ENCODE data around the gene ITPRIPL2. TPM values are rescaled to one million over a fixed set of nuclear protein-coding genes. Genes with fewer than 3 reads are reported as not detected.

ITPRIPL2 gene
- total RNA-seq, 2 experiments from 2014 or later: not detected

DNA sequence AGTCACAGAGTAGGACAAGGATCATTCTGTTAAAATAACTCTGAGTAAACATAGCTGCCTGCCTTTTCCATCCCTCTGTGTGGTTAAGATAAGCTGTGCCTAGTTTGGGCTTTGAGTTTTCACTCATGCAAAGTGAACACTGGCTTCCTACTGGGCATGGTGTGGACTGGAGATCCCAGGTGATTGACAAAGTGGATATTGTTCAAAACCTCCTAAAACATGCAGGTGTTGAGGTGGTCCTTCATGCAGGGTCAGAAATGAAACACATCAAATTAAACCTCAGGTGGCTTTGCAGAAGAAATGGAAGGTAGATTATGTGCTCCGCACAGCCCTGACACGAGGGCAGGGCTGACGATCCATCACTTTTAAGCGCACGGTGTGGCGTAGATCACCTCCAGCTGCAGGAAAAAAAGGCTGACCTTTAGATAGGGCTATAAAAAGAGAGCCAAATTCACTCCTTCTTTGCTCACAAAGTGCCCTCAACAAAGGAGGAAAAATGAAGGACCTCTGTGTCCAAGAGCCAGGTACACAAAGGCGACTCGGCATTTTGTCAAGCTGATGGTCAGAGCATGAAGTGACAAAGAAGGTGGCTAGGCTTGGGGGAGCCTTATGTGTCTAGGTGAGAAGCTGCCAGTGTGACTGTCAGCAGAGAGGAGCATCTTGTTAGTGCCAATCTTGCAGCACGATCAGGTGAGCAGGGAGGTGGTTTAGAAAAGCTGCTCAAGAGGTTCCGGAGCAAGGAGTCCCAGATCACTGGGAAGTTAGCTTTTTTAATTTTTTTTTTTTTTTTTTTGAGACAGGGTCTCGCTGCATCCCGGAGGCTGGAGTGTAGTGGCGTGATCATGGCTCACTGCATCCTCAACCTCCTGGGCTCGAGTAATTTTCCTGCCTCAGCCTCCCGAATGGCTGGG is 19.9 kb upstream of the ITPRIPL2 start:
- Histone ChIP-seq H3K9me3 (ENCODE audit: low read length) (peaks cover 25% of the 10 kb centered on the region; the same call in 1 of the 2 replicates), H3K4me2 (ENCODE audit: low read length) (no peak overlapping the region), H2AFZ (ENCODE audit: low read length) (no peak overlapping the region), H3K4me1 (ENCODE audit: insufficient read depth, low read length, poor library complexity, severe bottlenecking) (peaks cover 8% of the 10 kb centered on the region), H3K4me3 (ENCODE audit: low read depth, low read length, poor library complexity, severe bottlenecking) (no peak overlapping the region), H4K20me1 (ENCODE audit: insufficient read depth, low read length) (no peaks in the 10 kb centered on the region), H3K27ac (ENCODE audit: low read depth, low read length, poor library complexity, severe bottlenecking) (no peak overlapping the region), H3K79me2 (ENCODE audit: insufficient read depth, low read depth, low read length) (no peaks in the 10 kb centered on the region), H3K36me3 (ENCODE audit: insufficient read depth, low read length) (no peaks in the 10 kb centered on the region), H3K9me2 (ENCODE audit: insufficient read depth, low read length) (no peaks in the 10 kb centered on the region)
- no peak for DNase-seq (ENCODE audit: low spot score)
- intact Hi-C loops (cut with micrococcal nuclease; ENCODE audit: unreplicated experiment): no loop called here
- ChIA-PET CTCF (ENCODE audit: unreplicated experiment) (no interaction called here), POLR2A (interaction anchor here (0.6 to 1.6 kb wide), 5 partner anchors 9 to 847 kb away, joined by 3 to 8 read pairs (median 3); no protein-coding TSS in a partner anchor)
- TF ChIP-seq, protein P1, sequence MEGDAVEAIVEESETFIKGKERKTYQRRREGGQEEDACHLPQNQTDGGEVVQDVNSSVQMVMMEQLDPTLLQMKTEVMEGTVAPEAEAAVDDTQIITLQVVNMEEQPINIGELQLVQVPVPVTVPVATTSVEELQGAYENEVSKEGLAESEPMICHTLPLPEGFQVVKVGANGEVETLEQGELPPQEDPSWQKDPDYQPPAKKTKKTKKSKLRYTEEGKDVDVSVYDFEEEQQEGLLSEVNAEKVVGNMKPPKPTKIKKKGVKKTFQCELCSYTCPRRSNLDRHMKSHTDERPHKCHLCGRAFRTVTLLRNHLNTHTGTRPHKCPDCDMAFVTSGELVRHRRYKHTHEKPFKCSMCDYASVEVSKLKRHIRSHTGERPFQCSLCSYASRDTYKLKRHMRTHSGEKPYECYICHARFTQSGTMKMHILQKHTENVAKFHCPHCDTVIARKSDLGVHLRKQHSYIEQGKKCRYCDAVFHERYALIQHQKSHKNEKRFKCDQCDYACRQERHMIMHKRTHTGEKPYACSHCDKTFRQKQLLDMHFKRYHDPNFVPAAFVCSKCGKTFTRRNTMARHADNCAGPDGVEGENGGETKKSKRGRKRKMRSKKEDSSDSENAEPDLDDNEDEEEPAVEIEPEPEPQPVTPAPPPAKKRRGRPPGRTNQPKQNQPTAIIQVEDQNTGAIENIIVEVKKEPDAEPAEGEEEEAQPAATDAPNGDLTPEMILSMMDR (conservative IDR thresholded peaks at IDR 0.05; ENCODE audit: low read length): no peak
- no peak for TF ChIP-seq EZH2phosphoT487 (IDR thresholded peaks at IDR 0.05; ENCODE audit: borderline replicate concordance, low read depth, low read length)
- BruUV-seq (replicated peaks): no TSS peak

GRCh38 chr16:19094542-19095365 is 19.0 kb upstream of the ITPRIPL2 start:
- BruUV-seq (replicated peaks): no TSS peak

More at GRCh38 chr16:19094542-19095365, 19.0 kb upstream of the ITPRIPL2 start:
- ChIA-PET CTCF (ENCODE audit: unreplicated experiment) (interaction anchor here (0.6 kb wide), 1 partner anchor 145 kb away, joined by 3 read pairs; no protein-coding TSS in a partner anchor), POLR2A (interaction anchor here (0.6 to 1.6 kb wide), 7 partner anchors 10 to 847 kb away, joined by 3 to 5 read pairs (median 3); no protein-coding TSS in a partner anchor)
- DNase-seq (ENCODE audit: low spot score): peak; percentile 62
- Histone ChIP-seq H3K4me3 (ENCODE audit: low read depth, low read length, poor library complexity, severe bottlenecking) (no peak overlapping the region), H3K4me2 (ENCODE audit: low read length) (no peak overlapping the region), H3K4me1 (ENCODE audit: insufficient read depth, low read length, poor library complexity, severe bottlenecking) (peaks cover 8% of the 10 kb centered on the region), H3K27ac (ENCODE audit: low read depth, low read length, poor library complexity, severe bottlenecking) (no peak overlapping the region), H2AFZ (ENCODE audit: low read length) (peak overlapping the region; percentile 67; the same call in 1 of the 2 replicates), H3K9me2 (ENCODE audit: insufficient read depth, low read length) (no peaks in the 10 kb centered on the region), H3K79me2 (ENCODE audit: insufficient read depth, low read depth, low read length) (no peaks in the 10 kb centered on the region), H3K36me3 (ENCODE audit: insufficient read depth, low read length) (no peaks in the 10 kb centered on the region), H3K9me3 (ENCODE audit: low read length) (peaks cover 25% of the 10 kb centered on the region; the same call in 1 of the 2 replicates), H4K20me1 (ENCODE audit: insufficient read depth, low read length) (no peaks in the 10 kb centered on the region)
- TF ChIP-seq, protein P1 (conservative IDR thresholded peaks at IDR 0.05; ENCODE audit: low read length): peak; percentile 42
- TF ChIP-seq EZH2phosphoT487 (IDR thresholded peaks at IDR 0.05; ENCODE audit: borderline replicate concordance, low read depth, low read length): no peak
- intact Hi-C loops (cut with micrococcal nuclease; ENCODE audit: unreplicated experiment): no loop called here

Data from OCI-LY7 (cell line).